SK-N-DZ (cell line): Measurements from ENCODE around the gene FAM240A.

Experiments
- DNase-seq: peaks from one replicate; pipeline ENCODE4 v3.0.0-alpha.2; 2015; ENCODE audit warnings: low spot score

The FAM240A gene

DNA sequence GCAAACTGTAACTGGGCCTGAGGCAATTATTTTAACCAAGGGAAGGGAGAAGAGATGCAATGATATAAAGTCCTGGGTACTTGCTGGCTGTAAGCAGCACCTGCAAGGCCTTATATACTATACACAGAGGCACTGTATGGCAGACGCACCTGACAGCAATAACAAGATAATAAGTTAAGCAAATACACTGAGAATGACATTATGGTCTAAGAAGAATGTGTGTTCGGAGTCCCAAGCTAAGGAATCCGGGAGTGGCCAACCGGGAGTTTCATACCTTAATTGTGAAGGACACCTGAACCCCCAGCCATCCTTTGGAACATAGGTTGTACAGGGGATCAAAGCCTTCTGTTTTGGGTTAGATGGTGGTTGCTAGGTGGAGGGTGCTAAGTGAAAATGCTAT is 13.7 kb downstream of the FAM240A start:
- no peak for DNase-seq

DNA sequence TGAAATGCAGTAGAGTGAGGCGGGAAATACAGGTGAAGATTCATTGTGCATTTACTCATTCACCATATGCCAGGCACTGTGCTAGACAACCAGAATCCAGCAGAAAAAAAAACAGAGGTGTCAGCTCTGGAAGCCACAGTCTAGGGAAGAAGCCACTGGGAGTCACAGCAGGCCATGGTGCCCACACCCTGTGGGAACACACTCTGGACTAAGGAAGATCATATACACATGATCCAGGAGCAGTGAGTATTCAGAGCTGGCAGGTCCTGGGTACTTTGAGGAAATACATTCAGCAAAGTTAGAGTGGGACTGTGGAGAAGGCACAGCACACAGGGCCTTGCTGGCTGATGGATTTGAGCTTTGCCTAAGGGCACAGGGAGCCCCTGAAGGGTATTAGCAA is 14.8 kb downstream of the FAM240A start:
- no peak for DNase-seq

DNA sequence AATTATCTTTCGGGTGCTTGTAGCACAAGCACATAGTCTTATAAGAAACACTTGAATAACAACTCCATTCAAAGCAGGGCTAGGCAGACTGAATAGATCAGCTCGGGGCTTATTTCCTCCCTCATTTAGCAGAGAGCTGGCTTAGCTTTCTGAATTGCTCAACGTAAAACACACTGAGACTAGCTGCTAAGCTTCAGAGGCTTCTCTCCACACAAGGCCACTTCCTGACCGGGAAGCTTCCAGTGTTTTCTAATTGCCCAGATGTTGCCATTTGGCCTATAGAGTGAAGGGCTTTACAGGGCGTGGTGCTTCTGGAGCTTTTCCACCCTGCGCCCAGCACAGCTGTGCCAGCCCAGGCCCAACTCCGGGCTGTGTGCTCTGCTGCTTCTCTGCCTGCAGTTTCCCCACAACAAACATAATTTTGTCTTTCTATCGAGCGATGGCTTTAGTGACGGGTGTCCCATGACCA is 16.6 kb downstream of the FAM240A start:
- no peak for DNase-seq

DNA sequence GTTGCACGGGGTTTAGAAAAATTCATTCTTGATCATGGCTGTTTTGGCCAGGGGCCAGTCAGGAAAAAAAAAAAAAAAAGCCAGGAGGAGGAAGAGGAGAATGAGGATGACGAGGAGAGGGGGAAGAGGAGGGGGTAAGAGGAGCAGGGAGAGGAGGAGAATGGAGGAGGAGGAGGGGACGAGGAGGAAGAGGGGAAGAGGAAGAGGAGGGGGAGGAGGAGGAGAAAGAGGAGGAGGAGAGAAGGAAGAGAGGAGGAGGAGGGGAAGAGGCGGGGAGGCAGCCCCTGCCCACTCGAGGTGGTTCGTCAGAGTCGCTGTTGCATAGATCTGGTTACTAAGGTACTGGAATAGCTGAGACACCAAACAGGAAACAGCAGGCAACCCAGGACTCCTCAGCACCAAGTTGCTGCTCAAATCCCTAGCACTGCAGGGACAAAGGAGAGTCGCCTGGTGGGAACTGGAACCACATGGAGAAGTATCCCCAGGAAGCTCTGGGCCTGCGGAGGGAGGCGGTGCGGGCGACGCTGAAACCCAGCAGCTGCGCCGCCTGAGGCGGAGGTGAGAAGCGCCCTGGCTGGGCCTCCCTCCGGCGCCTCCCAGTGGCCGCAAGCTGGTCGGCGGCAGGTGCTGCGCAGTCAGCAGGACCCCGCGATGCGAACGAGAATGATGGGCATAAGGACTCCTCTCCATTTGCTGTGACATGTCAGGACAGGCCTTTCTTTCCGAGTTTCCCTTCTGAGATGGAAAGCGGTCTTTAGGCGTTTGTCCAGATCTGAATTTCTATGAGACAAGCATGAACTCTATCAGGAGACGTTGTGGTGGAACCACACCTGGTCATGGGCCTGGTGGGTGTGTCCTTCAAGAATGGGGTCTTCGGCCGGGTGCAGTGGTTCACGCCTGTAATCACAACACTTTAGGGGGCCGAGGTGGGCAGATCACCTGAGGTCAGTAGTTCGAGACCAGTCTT is 17.5 kb downstream of the FAM240A start:
- peak; percentile 23 for DNase-seq

DNA sequence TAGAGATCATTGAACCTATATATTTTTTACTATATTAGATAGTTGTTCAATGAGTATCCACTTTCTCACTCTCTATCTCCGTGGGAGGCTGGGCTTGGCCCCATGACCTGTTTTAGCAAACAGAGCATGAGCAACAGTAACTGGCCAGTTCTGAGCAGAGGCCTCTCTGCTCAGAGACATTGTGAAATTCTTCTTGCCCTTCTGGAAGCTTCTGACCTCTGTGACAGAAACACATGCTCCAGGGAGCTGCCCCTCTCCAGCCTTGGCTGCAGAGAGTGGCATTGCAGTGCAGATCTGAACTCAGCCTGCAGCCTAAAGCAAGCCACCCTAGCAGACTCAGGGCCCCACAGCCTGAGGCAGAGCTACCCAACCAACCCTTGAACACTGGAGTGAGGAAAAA is 20.5 kb downstream of the FAM240A start:
- DNase-seq: no peak

DNA sequence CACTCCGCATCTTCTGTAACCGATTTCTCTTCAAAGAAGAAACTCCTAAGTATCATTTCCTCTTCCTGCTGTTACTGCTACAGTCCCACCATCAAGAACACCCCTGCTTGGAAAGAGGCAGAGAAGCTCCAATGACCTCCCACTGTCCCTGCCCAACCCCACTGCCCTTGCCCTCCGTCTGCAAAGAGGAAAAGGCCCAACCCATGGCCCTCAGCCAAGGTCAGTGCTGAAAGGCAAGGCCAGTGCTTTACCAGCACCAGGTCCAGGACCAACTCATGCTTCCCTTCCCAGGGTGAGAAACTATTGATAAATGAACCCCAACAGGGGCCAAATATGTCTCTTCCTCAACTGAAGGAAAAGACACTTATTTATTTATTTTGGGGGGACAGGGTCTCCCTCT is 22.5 kb downstream of the FAM240A start:
- DNase-seq: no peak

DNA sequence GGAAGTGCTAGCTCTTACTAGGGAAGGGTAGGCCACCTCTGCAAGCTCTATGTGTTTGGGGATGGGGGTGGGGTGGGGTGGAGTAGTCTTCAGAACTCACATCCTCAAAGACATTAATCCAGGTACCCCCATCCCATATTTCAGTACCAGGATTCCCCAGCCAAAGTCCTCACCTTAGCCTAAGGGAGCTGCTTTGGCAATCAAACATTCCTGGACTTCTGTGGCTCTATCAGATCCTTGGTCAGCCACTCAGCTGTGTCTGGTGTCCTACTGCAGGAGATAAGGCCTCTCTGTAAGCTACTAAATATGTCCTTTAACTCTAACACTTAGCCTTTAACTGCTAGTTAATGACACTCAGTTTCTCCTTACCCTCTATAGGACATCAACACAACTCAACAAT is 26.9 kb downstream of the FAM240A start:
- no peak for DNase-seq

DNA sequence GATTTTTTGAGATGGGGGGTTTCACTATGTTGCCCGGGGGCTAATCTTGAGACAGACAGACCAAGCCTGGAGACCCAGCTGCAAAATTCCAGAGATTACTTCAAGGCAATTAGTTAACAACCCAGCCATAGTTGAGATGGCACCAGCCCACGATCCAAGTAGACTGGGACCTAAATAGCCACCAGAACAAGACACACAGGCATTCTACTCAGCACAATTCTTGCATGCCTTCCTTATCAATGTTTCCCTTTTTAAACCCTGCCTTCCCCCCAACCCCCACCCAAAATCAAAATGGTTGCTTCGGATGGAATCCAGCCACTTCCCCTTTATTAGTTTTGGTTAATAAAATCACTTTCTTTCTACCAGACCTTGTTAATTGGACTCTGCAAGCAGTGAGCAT is 28.6 kb downstream of the FAM240A start:
- no peak for DNase-seq

DNA sequence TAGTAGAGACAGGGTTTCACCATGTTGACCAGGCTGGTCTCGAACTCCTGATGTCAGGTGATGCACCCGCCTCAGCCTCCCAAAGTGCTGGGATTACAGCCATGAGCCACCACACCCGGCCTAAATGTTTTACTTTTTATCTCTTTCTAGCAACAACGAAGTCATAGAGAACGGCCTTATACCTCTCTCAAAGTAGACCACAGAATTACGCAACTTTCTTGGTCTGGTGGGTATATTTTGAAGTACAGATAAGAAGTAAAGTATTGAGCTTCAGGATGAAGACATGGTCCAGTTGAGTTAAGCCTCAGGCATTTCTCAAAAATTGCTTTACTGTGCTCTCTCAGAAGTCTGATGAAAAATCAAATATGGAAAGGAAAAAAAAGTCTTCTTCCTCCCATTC is 30.6 kb downstream of the FAM240A start:
- no peak for DNase-seq

DNA sequence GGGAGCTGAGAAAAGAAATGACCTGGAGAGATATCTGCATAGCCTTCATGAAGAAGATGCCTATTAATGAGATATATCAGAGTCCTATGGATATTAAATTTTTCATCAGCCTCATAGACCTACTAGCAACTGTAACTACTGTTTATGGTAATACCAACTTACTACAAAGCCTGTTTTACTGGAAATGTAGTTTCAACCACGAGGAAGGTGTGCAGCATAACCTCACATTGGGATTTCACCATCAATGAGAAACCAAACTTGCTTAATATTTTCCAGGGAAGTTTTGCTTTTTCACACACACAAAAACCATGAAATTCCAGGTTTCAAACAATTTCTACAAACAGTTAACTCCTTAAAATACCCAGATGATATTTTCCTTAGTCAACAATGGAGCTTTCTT is 31.4 kb downstream of the FAM240A start:
- no peak for DNase-seq

DNA sequence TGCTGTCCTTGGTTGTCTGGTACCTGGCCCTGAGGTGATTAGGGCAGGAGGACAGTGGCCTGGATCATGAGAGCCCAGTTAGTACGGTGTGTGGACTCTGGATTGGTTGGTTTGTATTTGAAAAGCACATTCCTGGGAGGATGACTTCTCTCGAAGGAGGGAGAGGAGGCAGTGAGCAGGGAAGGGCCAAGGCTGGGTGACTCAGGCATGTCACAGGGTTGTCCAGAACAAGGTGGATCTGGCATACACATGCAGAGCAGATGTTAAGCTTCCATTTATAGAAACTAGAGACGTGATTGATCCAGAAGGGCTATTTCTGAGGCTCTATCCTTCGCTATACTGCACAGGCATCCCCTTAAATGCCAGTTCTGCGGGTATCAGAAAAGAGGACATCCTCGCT is 34.4 kb downstream of the FAM240A start:
- DNase-seq: no peak

DNA sequence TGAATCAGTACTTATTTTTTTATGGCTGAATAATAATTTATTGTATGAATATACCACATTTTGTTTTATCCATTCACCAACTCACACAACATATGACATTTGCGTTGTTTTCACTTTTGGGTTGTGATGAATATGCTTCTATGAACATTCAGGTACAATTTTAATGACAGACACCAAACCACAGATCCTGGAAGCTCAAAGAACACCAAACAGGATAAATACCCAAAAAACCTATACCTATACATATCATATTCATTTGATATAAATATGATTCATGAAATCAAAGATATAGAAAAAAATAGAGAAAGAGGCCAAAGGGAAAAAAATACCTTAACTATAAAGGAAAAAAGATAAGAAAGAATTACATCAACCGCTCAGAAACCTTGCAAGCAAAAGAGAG is 35.8 kb downstream of the FAM240A start:
- no peak for DNase-seq

DNA sequence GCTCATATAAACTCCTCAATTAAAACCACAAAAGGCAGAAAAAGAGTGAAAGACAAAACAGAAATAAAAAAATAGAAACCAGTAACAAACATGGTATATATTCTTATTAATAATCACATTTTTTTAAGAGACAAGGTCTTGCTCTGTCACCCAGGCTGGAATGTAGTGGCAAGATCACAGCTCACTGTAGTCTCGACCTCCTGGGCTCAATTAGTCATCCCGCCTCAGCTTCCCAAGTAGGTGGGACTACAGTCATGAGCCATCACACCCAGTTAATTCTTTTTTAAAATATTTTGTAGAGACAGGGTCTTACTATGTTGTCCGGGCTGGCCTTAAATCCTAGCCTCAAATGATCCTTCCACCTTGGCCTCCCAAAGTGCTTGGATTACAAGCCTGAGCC is 37.1 kb downstream of the FAM240A start:
- no peak for DNase-seq

DNA sequence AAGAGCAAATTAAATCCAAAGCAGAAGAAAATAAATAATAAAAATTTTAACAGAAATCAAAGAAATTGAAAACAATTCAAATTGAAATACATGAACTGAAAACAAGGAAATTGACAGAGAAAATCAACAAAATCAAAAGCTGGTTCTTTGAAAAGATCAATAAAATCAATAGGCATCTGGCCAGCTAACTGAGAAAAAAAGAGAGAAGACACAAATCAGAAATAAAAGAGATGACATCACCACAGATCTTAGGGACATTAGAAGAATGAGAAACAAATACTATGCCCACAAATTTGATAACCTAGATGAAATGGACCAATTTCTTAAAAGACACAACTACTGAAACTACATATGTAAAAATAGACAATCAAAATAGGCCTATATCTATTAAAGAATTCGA is 38.8 kb downstream of the FAM240A start:
- DNase-seq: no peak

DNA sequence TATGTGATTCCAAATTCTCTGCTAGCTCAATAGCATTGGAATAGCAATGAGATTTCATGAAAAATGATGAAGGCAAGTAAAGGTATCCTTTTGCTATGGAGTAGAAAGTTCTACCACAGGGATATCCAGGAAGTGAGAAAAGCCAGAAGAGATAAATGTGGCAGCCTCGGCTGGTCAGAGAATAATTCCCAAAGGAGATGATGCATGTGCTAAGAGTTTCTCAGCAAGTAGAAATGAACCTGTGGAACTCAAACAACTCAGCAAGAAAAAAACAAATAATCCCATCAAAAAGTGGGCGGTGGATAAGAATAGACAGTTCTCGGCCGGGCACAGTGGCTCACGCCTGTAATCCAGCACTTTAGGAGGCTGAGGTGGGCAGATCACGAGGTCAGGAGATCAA is 42.9 kb downstream of the FAM240A start:
- no peak for DNase-seq

DNA sequence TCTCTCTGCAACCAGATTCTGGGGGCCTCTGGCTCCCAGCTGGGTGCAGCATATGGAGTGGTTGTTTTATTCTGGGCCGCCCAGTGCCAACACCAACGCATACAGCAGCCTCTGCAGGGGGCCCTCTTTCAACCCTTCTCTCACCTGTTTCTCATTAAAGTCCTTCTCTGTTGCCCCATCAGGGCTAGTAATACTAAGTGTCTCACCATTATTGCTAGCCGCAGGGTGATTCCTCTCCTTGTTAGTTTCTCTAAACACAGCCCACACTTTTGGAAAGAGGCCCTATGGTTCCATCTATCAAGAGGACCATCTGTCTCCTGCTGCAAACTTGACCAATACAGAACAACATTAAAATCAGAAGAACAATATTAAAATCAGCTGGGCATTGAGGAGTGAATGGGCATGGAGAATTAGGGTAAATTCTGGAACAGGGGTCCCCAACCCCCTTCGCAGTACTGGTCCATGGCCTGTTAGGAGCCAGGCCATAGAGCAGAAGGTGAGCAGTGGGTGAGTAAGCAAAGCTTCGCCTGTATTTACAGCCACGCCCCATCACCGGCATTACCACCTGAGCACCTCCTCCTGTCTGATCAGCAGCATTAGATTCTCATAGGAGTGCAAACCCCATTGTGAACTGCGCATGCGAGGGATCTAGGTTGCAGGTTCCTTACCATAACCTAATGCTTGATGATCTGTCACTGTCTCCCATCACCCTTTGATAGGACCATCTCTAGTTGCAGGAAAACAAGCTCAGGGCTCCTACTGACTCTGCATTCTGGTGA is 44.6 kb downstream of the FAM240A start:
- DNase-seq: no peak

DNA sequence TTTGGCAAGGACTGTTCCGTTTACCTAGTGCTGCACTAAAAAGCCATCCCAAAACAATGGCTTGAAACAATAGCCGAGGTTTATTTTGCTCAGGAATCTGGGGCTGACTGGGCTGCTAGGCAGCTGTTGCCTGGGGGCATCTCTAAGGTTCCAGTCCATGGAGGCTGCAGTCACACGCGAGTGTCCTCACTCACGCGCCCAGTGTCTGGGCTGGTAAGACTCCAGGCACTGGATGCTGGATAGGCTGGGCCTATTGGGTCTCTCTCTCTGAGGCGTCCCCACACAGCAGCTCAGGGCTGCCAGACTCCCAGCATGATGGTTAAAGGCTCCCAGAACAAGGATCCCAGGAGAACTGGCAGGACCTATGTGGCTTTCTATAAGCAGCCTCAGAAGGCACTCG is 47.0 kb downstream of the FAM240A start:
- no peak for DNase-seq

DNA sequence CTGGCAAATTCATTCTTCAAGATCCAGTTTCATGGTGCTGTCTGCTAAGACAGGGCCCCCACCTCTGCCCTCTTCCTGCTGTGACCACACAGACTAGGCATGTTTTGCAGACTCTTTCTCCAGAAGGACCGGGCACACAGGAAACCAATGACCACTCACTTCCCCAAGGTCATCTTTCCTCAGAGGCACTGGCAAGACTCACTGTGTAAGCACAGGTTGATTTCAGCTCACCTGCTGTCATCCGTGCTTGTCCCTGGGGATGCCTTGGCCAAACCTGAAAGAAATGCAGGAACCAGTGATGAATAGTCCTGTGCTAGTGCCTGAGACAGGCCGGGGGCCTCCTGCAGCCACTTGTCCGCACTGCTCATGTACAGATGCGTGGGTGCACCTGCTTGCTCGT is 47.7 kb downstream of the FAM240A start:
- no peak for DNase-seq

DNA sequence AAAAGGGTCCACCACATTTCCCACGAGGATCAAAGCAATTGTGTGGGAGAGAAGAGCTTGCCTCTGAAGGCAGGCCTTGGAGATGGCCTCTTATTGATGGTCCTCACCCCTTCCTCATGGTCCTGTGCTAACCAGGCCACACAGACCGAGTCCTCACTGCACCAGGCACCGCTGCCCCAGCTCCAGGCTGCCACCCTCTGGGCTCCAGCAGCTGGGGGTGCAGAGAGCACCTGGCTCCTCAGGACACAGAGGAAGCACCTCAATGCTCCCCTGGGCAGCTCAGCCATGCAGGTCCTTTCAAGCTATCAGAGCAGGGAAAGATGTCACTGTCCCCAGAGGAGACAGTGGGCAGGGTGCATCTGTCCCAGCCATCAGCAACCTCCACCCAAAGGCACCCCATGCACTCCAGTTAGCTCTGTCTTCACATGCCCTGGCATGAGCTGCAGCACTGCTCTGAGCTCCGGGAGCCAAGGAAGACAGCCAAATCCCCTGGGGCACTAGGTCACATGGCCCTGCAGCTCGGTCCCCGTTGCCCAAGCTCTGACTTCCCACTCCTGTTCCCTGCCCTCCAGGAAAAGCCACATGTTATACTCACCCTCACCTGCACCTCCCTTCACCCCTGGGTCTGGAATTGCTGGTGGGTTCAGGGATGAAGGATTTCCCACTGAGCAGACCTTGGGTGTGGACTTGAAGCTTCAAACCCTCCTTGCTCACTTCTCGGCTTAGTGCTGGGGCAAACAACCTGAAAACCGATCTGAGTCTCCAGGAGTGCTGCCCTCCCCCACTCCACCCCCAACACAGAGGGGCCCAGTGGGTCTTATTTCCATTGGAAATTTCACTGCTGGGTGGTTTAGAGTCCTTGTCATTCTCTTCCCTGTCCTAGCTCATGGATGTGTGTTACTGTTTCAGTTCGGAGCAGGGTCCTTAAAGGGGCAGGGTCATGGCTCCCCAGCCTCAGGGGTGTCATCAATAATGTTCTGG is 48.5 kb downstream of the FAM240A start:
- no peak for DNase-seq

DNA sequence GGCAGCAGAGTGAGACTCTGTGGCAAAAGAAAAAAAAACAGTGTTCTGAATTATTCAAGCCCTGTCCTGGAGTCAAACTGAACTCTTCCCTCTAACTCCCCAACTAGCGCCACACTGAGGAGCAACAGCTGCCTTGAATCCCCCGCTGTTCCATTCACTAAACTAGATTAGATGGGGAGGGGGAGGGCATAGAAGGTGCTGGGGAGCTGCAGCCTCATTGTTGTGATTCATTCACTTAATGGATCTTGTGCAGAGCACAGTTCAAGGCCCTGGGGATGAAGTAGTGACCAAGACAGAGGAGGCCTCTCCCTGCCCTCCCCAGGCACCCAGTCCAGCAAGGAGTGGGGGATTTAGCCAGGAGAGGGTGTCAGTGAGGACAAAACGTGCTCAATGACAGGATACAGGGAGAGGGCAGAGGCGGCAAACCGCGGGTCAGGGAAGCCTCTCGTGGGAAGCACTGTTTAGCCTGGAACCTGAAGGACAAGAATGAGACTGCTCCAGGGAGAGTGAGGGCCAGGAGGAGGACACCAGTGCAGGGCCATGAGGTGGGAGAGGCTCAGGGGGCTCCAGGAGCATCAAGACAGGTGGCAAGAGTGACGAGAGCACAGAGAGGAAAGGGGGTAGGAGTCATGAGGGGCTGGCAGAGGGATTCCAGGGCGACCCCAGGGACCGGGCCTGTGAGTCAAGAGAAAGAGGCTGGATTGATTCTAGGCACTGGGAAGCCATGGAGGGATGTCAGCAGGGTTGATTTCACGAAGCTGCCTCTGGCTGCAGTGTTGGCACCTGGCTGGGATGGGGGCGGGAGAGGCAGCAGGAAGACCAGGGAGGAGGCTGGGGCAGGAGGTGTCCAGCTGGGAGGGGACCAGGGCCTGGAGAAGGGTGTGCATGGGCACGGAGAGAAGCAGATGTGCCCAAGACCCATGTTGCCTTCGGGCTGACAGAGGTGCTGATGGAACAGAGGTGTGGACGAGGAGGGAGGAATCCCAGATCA is 49.7 kb downstream of the FAM240A start:
- no peak for DNase-seq
